B cell (primary cell): Measurements from ENCODE around the gene SRGAP2C.
"Not testable (repeated sequence)": the region's sequence is repeated elsewhere in the genome, so short reads cannot be mapped to it uniquely, and the experiment has no call there.

Experiments
- CTCF ChIP-seq: fragments of 200-600 bp; IDR thresholded peaks from one replicate; pipeline ENCODE4 v1.8.0; 2022; ENCODE audit warnings: antibody characterized with exemption, mild to moderate bottlenecking
- EZH2 ChIP-seq: IDR thresholded peaks from 2 replicates; pipeline ENCODE4 v1.6.1; 2012; ENCODE audit warnings: borderline replicate concordance, low read depth, mild to moderate bottlenecking, moderate library complexity, low read length; ENCODE audit not compliant: insufficient read depth, poor library complexity, severe bottlenecking

- TF ChIP-seq CTCF, EZH2: not testable (repeated sequence)
Measured at GRCh38 chr1:121392130-121392529, 207.4 kb downstream of the SRGAP2C start.
